ENCODE data around the gene MLLT3. TPM values are rescaled to one million over a fixed set of nuclear protein-coding genes. Genes with fewer than 3 reads are reported as not detected.

The MLLT3 gene
- polyA plus RNA-seq, 12 donors, result 52.4 to 110 (median 69.0) TPM; not detected in 1

GRCh38 chr9:20518737-20519136, 103.6 kb downstream of the MLLT3 start:
- no peak for DNase-seq

GRCh38 chr9:20513126-20513913, 109.0 kb downstream of the MLLT3 start:
- DNase-seq, result no peak

DNA sequence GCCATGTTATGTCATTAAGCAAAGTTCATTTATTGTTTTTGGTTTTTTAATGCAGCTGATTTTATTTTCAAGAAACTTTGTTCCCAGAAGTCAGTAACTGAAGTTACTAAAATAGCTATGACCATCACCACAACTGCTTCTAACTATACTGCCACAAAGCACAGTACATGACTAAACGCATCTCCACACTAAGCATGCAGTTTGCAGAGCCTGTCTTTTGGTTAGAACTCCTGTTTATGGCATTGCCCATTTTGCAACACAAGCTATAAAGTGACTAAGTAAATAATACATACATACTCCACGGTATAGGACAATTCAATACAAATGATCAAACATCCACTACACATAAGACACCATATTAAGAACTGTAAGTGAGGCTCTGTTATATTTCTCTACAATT, 109.7 kb downstream of the MLLT3 start:
- no peak for DNase-seq

- no peak for DNase-seq
These were observed 110.2 kb downstream of the MLLT3 start for GRCh38 chr9:20512106-20512505.

DNA sequence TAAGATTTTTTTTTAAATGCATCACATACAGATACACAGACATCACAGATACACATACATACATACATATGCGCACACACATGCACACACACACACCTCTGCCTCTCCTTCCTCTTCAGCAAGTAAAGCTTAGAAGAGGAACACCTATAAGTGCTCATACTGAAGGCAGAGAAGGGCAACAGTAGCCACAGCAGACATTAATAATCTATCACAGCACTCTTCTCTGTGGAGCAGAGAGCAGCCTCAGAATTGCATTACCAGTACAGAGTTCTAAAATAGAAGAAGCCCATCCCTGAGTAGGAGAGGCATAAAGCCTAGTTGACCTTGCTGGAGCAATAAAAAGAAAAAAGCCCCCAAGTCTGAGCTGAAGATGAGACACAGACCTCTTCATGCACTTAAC, 110.6 kb downstream of the MLLT3 start:
- no peak for DNase-seq

DNA sequence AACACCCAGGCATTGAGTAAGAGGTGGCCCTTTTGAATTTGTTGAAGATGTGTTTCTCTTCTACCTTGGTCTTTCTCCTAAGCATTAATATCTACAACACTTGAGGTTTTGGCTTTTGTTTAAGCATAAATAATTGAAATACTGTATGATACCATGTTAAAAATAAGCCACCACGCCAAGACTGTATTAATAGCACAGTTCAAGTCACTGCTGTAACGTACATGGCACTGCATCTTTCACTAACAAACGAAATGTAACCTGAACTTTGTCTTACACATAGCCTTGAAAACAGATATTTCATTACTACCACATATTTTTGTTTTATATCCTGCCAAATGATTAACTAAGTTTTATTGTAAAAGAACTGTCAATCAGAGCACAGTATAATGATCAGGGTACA, 112.8 kb downstream of the MLLT3 start:
- DNase-seq, result no peak

DNA sequence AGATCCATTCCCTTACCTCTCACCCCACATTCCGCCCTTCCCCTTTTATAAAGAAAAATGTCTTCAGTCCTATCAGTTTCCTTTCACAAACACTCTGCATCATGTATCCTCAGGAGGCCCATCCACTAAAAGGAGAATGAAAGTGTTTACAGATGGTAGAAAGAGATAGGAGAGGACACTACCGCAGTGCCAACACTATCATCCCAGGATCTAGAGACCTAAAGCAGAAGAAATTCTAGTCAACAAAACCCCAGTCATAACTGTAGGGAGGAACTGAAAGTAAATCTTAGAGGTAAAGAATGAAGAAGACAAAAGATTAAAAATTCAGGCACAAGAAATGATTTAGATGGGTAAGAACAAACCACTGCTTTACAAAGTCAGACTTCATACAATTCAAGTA, 114.1 kb downstream of the MLLT3 start:
- no peak for DNase-seq

- no peak for DNase-seq
These were observed 114.9 kb downstream of the MLLT3 start for GRCh38 chr9:20507431-20507830.

GRCh38 chr9:20506099-20506900, 116.0 kb downstream of the MLLT3 start:
- no peak for DNase-seq

DNA sequence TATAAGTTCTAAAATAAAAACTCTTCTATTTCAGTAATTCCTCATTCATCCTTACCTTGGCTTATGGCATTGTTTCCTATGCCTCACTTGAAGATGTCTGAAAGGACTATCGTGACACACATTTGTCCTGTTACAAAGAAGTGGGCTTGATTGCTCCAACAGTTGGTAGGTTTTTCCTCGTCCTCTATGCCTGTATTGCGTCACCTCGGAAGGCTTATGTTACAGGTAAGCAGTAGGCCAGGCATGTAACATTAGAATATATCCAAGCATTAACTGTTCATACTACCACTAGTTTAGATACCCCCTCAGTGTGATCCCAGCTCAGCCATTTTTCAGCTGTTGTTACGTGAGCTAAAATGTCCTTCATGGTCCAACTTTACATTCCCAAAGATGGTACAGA, 116.7 kb downstream of the MLLT3 start:
- DNase-seq, result no peak

- DNase-seq, result no peak
These were observed 117.4 kb downstream of the MLLT3 start for GRCh38 chr9:20504930-20505329.

DNA sequence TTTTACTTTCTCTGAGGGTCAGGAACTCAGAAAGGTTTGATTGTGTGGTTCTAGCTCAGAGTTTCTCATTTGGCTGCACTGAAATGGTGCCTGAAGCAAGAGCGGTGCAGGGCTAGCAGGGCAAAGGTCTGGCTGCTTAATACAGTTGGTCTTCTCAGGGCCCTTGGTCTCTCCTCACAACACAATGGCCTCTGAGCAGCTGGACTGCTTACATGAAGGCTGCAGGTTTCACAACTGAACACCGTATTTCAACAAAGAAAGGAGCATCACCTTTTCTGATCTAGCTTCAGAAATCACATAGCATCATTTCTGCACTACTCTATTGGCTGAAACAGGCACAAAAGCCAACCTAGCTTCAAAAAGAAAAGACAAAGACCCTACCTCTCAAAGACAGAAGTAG, 122.2 kb downstream of the MLLT3 start:
- no peak for DNase-seq

- no peak for DNase-seq
These were observed 123.3 kb downstream of the MLLT3 start for GRCh38 chr9:20499013-20499412.

GRCh38 chr9:20496328-20496727, 126.0 kb downstream of the MLLT3 start:
- DNase-seq, result no peak

- no peak for DNase-seq
These were observed 127.2 kb downstream of the MLLT3 start for GRCh38 chr9:20495098-20495497.

GRCh38 chr9:20494035-20494434, 128.3 kb downstream of the MLLT3 start:
- DNase-seq, result no peak

DNA sequence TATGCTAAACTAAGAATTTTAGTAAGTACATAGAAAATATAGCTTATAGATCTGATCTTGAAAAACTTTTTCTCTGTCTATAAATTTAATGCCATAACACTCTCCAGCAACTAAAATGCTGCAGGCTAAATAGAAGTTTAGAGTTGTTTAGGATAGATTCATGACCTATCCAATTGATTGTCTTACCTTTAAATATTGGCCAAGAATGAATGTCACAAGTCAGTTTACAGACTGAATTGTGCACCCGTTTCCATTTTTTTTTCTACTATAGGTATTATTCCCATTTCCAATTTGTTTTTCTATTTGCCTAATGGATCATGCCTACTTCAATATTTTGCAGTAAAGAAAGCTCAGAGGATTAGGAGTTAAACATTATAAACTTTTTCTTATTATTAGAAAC, 129.5 kb downstream of the MLLT3 start:
- no peak for DNase-seq

- no peak for DNase-seq
These were observed 130.7 kb downstream of the MLLT3 start for GRCh38 chr9:20491612-20492011.

DNA sequence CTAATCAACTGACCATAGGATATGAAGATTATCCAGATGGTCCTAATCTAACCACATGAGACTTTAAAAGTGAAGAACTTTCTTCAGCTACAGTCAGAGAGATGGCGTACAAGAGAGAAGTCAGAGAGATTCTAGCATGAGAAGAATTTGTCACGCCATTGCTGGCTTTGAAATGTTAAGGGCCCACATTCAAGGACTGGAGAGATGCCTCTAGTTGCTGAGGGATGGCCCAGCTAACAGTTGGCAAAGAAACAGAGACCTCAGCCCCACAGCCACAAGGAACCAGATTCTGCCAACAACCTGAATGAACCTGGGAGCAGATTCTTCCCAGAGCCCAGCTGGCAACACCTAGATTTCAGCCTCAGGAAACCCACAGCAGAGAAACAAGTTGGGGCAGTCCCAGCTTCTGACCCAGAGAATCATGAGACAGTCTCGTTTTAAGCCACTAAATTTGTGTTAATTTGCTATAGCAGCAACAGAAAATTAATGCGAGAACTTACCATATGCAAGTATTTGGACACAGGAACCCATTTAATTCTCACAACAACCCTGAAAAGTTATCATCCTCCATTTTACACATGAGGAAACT, 132.0 kb downstream of the MLLT3 start:
- no peak for DNase-seq

DNA sequence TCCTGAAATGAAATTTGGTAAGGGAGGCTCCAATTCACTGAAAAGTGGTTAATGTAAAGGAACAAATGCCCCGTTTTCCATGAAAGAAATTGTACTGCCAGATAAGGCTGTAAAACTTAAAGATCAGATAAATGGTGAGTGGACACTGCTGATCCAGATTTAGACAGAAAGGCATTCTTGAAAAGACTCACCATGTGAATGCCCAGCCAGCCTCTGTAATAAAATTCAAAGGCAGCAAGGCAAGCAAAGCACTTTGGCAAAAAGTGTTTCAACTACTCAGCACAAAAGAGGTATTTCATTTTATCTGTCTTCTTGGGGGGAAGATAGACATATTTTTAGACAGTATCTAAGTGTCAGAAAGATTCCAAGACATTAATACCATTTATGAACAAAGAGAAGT, 133.6 kb downstream of the MLLT3 start:
- DNase-seq, result no peak

DNA sequence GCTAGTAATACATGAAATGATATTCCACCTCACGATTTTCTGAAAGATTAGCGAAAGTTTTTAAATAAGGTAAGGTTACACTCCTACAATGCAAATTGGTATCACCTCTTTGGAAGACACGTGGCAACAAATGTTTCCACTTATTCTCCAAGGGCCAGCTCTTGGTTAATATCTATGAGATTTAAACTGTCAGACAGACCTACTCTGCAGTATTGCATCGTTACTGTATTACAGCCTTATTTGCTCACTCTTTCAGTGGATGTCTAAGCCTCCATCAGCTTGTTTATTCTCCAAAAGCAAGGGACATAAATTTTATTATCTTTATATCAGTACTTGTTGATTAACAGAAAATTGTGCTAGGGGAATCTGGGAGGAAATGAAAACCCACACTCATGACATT, 135.7 kb downstream of the MLLT3 start:
- DNase-seq, result no peak

DNA sequence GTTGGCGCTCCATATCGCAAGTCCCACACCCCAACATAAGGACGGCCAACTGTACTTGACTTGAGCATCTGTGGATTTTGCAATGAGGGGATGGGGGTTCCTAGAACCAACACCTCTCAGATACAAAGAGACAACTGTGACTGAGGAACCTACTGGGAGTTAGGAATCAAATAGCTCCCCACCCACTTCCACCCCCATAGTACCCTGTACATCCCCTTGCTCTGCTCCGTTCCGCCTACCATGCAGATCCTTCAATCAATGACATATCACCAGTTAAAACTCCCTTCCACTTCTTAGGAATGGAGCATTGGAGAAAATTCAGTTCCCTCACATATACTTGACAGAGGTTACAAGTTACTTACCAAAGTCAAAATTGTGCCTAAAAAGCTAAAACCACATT, 140.9 kb downstream of the MLLT3 start:
- no peak for DNase-seq

DNA sequence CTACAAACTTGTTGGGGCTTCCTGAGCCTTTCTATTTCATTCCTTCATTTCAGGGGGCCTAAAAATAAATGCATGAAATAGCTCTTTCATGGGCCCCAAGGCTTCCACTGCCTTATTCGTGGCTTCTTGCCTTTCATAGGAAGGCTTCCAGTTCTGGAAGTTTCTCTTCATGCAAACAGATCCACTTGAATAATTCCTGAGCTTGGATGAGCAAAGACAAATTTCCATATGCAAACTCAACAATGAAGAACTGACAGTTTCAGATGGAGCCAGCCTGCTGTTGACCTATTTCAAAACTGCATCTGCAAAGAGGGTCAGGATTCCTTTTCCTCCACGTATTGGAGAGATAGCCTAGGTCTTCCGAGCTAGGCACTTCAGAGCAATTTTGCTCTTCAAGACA, 142.1 kb downstream of the MLLT3 start:
- DNase-seq, result no peak

Measured in muscle of arm (tissue), 12 donors.